Embryonic facial prominence (tissue), 1 donor: ENCODE results near the gene CCNK.
A peak's percentile ranks its signal among the peaks of the same experiment; 100 is the strongest.

Experiments
- DNase-seq: peaks from one replicate; pipeline ENCODE4 v3.0.0-alpha.2; 2016; ENCODE audit errors: extremely low spot score

CCNK gene

GRCh38 chr14:99480917-99481744 is at the start of gene CCNK:
TSS of gene CCNK (plus strand) at chr14:99481409. CDS start at chr14:99492678, 11,269 bp downstream.
- peak; percentile 99 for DNase-seq

- DNase-seq = no peak
Observed at GRCh38 chr14:99431986-99432385, 49.2 kb upstream of the CCNK start.

GRCh38 chr14:99432485-99432884 is 48.7 kb upstream of the CCNK start:
- no peak for DNase-seq

- DNase-seq = no peak
Observed at GRCh38 chr14:99435327-99435726, 45.9 kb upstream of the CCNK start.

DNA sequence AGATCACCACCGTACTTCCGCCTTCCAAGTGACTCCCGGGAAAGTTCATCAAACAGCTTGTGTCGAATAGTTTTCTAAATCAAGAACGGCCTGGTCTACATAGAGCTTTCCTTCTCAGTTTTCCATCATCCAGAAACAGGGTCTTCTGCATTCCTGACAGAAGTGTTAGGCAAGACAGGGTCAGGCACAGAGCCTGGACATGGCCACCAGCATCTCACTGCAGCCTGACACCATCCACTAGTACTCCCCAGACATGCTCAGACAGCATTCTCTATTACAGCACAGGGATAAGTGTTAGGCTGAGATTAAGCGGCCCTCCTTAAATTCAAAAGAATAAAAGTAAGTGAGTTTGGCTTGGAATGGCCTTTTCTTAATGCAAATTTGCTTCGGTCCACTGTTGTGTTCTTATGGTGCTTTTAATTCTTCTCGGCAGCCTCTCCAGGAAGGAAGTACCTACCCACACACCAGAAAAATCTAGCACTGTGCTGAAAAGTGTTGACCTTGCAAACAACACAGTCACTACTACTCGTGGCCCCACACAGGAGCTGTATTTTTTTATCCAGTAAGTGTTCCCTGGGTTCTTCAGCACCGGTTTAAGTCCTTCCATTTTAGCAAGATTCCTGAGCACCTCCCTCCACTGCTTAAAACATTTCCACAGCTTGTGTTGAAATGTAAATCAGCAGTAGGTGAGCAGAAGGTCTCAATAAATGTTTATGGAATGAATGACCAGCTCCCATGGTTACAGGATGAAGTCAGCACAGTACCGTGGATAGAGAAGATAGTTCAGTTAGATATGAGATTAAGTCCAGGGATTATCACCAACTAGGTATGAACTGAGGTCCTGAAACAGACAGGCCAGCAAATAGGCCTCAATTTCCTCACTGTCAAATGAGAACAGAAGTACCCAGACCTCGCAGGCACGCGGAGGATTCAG is 44.7 kb upstream of the CCNK start:
- DNase-seq = no peak

GRCh38 chr14:99437706-99438105 is 43.5 kb upstream of the CCNK start:
- DNase-seq = no peak

DNA sequence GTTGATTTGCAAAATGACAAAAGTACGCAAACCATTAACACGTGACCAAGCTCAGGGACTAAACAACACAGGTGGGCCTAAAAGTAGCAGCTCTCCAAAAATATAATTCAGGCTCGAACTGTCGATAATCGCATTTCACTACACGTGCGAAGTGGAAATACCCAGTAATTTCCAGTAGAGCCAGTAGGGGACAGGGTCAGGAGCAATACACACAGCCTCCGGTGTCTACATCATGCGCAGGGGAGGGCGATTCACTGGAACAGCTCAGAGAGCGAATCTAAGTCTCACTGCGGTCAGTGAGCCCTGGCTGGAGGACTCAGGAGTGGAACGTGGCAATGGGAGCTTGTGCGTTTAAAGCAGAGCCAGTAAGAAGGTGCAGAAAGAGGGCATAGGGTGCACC is 40.9 kb upstream of the CCNK start:
- DNase-seq = no peak

- DNase-seq = no peak
Observed at GRCh38 chr14:99441157-99441870, 39.9 kb upstream of the CCNK start.

DNA sequence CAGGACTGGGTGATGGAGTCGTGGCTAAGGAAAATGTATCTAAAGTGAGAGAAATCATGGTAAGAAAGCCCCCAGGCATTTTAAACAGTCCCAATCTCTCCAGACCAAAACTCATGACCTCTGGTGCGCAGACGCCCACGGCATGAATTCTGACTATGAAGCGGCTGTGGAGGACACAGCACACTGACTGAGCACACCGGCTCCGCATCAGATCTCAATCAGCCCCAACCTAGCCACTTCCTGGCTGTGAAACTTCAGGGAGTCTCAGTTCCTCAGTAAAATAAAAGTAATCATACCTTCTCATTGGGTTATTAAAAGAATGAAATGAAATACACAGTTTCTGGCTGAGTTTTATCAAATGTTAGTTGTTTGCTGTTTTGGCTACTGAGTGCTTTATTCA is 39.3 kb upstream of the CCNK start:
- DNase-seq = no peak

GRCh38 chr14:99445931-99446330 is 35.3 kb upstream of the CCNK start:
- DNase-seq = no peak

GRCh38 chr14:99447739-99448138 is 33.5 kb upstream of the CCNK start:
- no peak for DNase-seq

DNA sequence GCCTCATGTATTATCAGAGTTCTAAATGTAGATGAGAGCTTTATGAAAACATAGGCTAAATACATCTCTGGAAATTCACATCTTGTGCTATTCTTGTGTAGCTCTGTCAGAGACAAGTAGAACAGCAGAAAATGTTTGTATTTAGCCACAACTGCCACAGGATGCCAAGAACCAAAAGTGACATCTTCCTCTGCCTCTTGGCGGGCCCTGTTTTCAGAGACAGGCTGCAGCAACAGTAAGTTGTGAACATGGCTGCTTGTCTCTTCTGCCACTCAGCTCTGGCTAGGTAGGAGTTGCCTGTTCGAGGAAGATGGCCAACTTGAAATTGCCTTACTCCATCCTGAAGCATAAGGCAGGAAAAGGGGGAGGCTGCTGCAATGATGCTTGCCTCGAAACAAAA is 30.9 kb upstream of the CCNK start:
- DNase-seq = no peak

DNA sequence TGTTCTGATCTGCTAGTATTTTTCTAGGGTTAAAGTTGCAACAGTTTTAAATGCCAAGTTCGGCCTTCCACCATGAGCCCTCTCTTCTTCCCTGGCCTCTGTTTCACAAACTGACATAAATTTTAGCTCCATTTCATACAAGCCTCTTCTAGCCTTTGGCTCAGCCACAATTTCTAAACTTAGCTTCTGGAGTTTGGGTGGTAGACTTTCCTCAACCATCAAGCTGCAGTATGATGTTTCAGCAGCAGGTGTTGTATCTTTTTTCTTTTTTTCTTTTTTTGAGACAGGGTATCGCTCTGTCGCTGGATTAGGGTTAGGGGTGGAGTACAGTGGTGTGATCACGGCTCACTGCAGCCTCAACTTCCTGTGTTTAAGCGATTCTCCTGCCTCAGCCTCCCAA is 30.0 kb upstream of the CCNK start:
- no peak for DNase-seq

DNA sequence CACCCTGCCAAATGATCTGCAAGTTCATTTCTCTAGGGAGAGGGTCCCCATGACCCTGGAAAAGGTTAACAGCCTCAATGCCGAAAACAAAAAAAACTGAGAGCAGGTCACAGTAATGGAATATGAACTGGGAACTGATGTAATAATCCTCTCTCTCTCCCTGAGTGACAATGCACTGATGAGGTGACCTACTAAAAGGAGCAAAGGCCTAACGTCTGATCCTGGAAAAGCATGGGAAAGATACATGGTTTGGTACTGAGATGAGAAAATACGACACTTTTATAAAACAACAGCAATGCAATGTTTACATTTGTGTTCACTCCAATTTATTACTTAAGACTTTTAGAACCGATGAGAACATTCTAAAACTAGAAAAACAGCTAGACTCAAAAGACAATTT is 28.2 kb upstream of the CCNK start:
- DNase-seq = no peak

- DNase-seq = no peak
Observed at GRCh38 chr14:99454246-99454645, 27.0 kb upstream of the CCNK start.

GRCh38 chr14:99459481-99460100 is 21.6 kb upstream of the CCNK start:
- no peak for DNase-seq

- no peak for DNase-seq
Observed at GRCh38 chr14:99460793-99461192, 20.4 kb upstream of the CCNK start.

DNA sequence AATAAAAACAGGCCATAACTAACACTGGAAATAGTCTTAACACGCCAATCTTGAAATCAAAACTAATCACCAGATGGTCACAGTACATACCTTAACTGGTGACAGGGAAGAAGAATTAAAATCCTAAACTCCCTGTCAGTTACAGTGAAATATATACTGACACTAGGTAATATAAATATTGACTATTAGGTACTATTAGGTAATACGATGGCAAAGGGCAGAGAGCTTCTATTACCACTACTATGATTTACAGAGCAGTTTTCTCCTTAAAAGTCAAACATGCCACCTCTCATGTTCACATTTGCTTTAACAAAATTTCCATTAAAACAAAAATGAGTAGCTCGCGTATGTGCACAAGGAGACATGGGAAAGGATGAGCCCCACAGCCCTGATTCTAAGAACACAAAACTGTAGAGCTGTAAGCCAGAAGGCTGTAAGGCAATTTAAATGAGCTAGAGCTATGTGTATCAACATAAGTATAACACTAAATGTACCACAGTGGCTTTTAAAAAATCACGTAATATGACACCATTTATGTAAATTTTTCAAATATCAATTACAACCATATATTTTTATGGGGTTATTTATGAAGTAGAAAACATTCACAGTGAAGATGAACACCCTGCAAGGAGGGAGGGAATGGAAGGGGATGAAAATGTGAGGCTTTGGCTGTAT is 19.7 kb upstream of the CCNK start:
- no peak for DNase-seq

- DNase-seq = no peak
Observed at GRCh38 chr14:99462210-99462609, 19.0 kb upstream of the CCNK start.

GRCh38 chr14:99463974-99464373 is 17.2 kb upstream of the CCNK start:
- no peak for DNase-seq

DNA sequence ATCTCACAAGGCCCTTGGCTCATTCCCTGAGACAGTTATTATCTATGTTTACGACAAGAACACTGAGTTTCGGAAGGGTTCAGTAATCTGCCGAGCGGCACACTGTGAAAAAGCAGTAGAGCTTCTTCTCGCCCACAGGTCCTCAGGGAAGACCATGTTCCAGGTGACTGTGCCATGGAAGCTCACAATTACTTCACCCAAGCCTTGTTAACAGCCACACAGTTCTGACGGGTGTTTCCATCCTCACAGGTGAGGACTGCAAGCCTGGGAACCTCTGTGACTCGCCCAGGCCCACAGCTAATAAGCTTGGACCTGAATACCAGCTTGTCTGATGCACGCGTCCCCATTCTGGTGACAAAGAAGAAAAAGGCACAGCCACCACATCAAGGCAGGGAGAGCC is 15.9 kb upstream of the CCNK start:
- DNase-seq = no peak
